ENCODE data around the gene KCP.

- TF ChIP-seq POLR2AphosphoS5 (IDR thresholded peaks at IDR 0.05; ENCODE audit: low read depth, low read length) (no peak), POLR2A (IDR thresholded peaks at IDR 0.05; ENCODE audit: low read depth, low read length) (no peak)
Observed at GRCh38 chr7:128895320-128895719, 15.2 kb downstream of the KCP start.

All from GM12892 (cell line).